ENCODE measurements around the gene VEGFA. TPM values are rescaled to one million over a fixed set of nuclear protein-coding genes. Genes with fewer than 3 reads are reported as not detected.

The VEGFA gene
- total RNA-seq, 1 donor from 2014 or later: 136 TPM

DNA sequence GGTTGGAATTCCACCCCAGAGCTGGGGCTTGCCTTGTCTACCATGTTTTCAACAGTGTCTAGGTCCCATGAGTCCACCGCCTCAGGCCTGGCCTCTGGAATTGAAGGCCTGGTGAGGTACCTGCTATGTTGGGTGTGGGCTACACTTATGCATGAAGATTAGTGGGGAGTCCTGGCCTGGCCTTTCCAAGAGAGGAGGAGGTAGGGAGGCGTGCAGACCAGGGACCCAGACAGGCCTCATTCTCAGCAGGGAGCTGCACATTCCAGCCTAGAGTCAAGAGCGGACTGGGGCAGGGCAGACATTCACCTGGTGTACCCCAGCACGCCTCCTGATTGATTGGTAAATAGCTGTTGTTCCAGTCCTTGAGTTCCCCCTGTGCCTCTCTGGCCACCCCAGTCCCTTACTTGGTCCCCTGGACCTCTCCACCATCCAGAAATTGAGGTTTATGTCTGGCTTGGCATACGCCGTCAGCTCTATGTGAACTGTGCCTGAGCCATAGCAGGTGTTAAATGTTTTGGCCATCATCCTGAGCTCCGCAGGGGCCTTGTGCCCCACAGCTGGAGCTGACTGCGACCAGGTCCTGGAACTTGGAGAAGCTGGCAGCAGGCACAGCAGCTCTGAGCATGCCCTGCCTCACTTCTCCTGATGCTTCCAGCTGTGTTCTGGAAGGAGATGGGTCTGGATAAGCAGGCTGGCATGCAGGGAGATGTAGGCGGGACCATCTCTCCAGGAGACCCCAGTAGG, 8.2 kb upstream of the VEGFA start:
- peaks cover 41% of the 10 kb centered on the region for H3K4me1 Mint-ChIP-seq (ENCODE audit: unreplicated experiment)
- DNase-seq (ENCODE audit: extremely low spot score, unreplicated experiment): no peak
- peaks cover 7% of the 10 kb centered on the region for H3K27me3 Mint-ChIP-seq
- no peaks in the 10 kb centered on the region for H3K36me3 Mint-ChIP-seq
- H3K9me3 Mint-ChIP-seq: no peaks in the 10 kb centered on the region
- H3K4me3 Mint-ChIP-seq: no peak overlapping the region
- TF ChIP-seq, protein P1, sequence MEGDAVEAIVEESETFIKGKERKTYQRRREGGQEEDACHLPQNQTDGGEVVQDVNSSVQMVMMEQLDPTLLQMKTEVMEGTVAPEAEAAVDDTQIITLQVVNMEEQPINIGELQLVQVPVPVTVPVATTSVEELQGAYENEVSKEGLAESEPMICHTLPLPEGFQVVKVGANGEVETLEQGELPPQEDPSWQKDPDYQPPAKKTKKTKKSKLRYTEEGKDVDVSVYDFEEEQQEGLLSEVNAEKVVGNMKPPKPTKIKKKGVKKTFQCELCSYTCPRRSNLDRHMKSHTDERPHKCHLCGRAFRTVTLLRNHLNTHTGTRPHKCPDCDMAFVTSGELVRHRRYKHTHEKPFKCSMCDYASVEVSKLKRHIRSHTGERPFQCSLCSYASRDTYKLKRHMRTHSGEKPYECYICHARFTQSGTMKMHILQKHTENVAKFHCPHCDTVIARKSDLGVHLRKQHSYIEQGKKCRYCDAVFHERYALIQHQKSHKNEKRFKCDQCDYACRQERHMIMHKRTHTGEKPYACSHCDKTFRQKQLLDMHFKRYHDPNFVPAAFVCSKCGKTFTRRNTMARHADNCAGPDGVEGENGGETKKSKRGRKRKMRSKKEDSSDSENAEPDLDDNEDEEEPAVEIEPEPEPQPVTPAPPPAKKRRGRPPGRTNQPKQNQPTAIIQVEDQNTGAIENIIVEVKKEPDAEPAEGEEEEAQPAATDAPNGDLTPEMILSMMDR (conservative IDR thresholded peaks at IDR 0.05): no peak
- no peak overlapping the region for H3K27ac Mint-ChIP-seq

DNA sequence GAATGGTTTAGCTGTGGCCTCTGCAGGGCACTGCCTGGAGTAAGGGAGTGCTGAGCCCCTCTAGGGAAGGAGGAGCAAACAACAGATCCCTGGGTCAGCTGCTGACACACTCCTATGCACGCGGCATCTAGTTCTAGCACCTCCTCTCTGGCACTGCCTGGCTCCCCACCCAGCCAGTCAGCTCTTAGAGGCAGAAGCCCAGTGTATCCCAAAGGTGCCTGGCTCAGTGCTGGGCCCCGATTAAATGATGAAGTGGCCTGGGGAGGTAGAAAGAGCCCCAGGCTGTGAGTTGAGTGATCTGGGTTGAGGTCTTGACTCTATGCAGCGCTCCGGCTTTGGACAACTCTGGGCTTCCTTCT, 7.6 kb upstream of the VEGFA start:
- no peak overlapping the region for H3K27ac Mint-ChIP-seq
- H3K9me3 Mint-ChIP-seq: no peaks in the 10 kb centered on the region
- DNase-seq (ENCODE audit: extremely low spot score, unreplicated experiment): no peak
- peaks cover 47% of the 10 kb centered on the region for H3K4me1 Mint-ChIP-seq (ENCODE audit: unreplicated experiment)
- peaks cover 7% of the 10 kb centered on the region for H3K27me3 Mint-ChIP-seq
- no peaks in the 10 kb centered on the region for H3K36me3 Mint-ChIP-seq
- TF ChIP-seq, protein P1 (conservative IDR thresholded peaks at IDR 0.05): no peak
- no peak overlapping the region for H3K4me3 Mint-ChIP-seq

DNA sequence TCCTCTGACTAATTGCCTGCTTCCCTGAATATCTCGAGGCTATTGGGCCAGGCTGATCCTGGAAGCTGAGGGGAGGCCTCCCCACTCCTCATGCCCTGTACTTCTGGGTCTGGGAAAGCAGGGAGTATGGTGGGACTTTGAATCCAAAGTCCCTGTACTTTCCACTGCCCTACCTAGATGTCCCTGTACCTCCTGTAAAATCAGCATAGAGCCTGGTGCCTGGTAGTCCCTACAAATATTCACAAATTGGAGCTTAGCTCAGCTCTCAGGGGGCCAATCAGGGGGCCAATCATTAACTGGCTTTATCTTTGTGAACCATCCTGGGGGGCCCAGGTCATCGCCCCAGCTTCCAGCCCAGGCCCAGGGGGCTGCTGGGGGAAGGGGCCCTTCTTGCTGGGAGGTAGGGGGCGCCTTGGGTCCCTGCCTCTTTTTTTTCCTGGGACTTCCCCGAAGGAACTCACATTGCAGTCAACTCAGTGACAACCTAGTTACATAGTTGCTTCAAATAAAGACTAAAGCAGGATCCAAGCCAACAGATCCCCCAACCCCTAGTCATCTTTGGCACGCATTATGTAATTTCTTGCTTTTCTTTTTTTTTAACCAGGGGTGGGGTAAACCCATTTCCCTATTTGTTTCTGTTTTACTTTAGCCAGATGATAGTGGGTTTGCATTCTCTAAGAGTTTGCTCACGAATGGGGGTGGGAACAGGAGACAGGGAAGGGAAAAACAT, 6.9 kb upstream of the VEGFA start:
- no peak for DNase-seq (ENCODE audit: extremely low spot score, unreplicated experiment)
- Mint-ChIP-seq H3K9me3 (no peaks in the 10 kb centered on the region), H3K4me3 (no peak overlapping the region), H3K36me3 (no peaks in the 10 kb centered on the region), H3K27ac (no peak overlapping the region), H3K27me3 (peaks cover 7% of the 10 kb centered on the region), H3K4me1 (ENCODE audit: unreplicated experiment) (peaks cover 48% of the 10 kb centered on the region)
- TF ChIP-seq, protein P1 (conservative IDR thresholded peaks at IDR 0.05): no peak

DNA sequence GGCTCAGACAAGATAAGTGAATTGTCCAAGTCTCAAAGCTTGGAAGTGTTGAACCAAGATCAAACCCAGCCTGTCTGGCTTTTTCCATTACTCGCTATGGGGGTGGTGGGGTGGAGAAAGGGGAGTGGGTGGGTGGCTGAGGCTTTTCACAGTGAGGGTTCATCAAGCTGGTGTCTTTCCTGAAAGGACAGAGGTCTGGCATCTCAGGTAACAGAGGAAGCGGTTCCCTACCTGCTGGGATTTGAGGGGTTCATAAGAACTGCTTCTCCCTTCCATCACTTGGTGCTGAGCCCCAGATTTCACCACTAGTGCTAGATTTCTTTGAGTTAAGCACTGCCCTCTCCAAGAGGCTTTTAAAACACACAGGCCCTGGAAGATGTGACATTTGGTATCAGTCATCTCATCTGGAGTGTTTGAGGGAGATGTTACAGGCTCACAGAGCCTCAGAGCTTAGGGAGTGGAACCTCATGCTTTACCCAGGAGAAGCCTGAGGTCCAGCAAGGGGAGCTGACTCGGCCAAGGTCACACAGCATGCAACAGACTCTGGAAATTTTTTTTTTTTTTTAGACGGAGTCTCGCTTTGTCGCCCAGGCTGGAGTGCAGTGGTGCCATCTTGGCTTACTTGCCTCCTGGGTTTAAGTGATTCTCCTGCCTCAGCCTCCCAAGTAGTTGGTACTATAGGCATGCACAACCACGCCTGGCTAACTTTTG, 6.0 kb upstream of the VEGFA start:
- H3K4me3 Mint-ChIP-seq: no peak overlapping the region
- H3K36me3 Mint-ChIP-seq: no peaks in the 10 kb centered on the region
- no peaks in the 10 kb centered on the region for H3K9me3 Mint-ChIP-seq
- no peak for DNase-seq (ENCODE audit: extremely low spot score, unreplicated experiment)
- H3K27me3 Mint-ChIP-seq: peaks cover 7% of the 10 kb centered on the region
- H3K4me1 Mint-ChIP-seq (ENCODE audit: unreplicated experiment): peaks cover 48% of the 10 kb centered on the region
- TF ChIP-seq, protein P1 (conservative IDR thresholded peaks at IDR 0.05): no peak
- no peak overlapping the region for H3K27ac Mint-ChIP-seq

DNA sequence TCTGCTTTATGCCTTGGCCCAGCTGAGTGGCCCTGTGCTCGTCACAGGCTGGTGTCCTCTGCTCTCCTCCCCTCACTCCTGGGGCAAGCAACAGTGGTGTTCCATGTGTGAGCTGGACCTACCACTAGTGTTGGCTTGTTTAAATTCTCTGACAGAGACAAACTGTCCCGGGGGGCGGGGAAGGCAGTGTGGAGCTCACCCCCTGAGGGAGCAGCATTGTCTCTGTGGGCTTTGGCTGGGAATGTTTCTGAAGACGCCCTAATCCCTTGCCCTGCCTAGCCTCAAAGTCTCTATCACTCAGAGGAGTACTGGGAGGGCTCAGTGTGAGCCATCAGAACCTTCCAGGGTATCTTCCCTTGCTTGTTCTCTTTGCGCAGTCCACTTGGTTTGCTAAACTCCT, 5.2 kb upstream of the VEGFA start:
- TF ChIP-seq, protein P1 (conservative IDR thresholded peaks at IDR 0.05): no peak
- Mint-ChIP-seq H3K27ac (no peak overlapping the region), H3K27me3 (peaks cover 11% of the 10 kb centered on the region), H3K4me1 (ENCODE audit: unreplicated experiment) (peaks cover 52% of the 10 kb centered on the region), H3K36me3 (no peaks in the 10 kb centered on the region), H3K4me3 (no peak overlapping the region), H3K9me3 (no peaks in the 10 kb centered on the region)
- no peak for DNase-seq (ENCODE audit: extremely low spot score, unreplicated experiment)

Data from type B pancreatic cell (in vitro differentiated cells).